Thoracic aorta (tissue), 2 donors: ENCODE measurements around the gene PDGFRB. TPM values are rescaled to one million over a fixed set of nuclear protein-coding genes. Genes with fewer than 3 reads are reported as not detected.
A peak's percentile ranks its signal among the peaks of the same experiment; 100 is the strongest.

Source experiments
- ATAC-seq: fragments of 150-250 bp; one replicate; pipeline ENCODE4 v1.8.0; 2017; ENCODE audit warnings: low read depth; ENCODE audit not compliant: insufficient number of reproducible peaks, low FRiP score
- DNase-seq: peaks from one replicate; pipeline ENCODE4 v3.0.0-alpha.2; 2020; ENCODE audit warnings: low spot score
- H3K27ac ChIP-seq, 2 donors: fragments of 200-600 bp; sonication (generic); 1 replicate in 1 of 2; 2 replicates in 1 of 2; pipeline ENCODE4 v1.5.1; 2016; ENCODE audit warnings: mild to moderate bottlenecking in 2 of 2, moderate library complexity in 2 of 2
- H3K27me3 ChIP-seq: fragments of 200-600 bp; sonication (generic); replicated peaks from 2 replicates; pipeline ENCODE4 v1.6.0; 2016; ENCODE audit warnings: mild to moderate bottlenecking; ENCODE audit not compliant: insufficient read depth
- H3K36me3 ChIP-seq: fragments of 200-600 bp; sonication (generic); one replicate; pipeline ENCODE4 v1.5.1; 2016
- H3K4me1 ChIP-seq, 2 donors: fragments of 200-600 bp; sonication (generic); 1 replicate in 1 of 2; 2 replicates in 1 of 2; pipeline versions ENCODE4 v1.5.1 to v1.6.0; 2016; ENCODE audit warnings: low read depth in 2 of 2, mild to moderate bottlenecking in 1 of 2; ENCODE audit not compliant: control insufficient read depth in 1 of 2
- H3K4me3 ChIP-seq: fragments of 200-600 bp; sonication (generic); 2 replicates; pipeline ENCODE4 v1.5.1; 2016; ENCODE audit warnings: mild to moderate bottlenecking
- H3K9me3 ChIP-seq: fragments of 200-600 bp; sonication (generic); 2 replicates; pipeline ENCODE4 v1.5.1; 2016
- CTCF ChIP-seq: fragments of 200-600 bp; sonication (generic); IDR thresholded peaks from one replicate; pipeline ENCODE4 v1.5.1; 2019; ENCODE audit warnings: antibody characterized with exemption
- total RNA-seq, 2 donors: library from RNA; depleted of rRNA; stranded (reverse); fragments of >200 nt; gene quantifications; one replicate each; pipeline versions ENCODE4 v1.1.0 to v1.2.3, GENCODE V29; 2016

PDGFRB gene
- total RNA-seq, 2 donors from 2014 or later, result 362 to 421 TPM

DNA sequence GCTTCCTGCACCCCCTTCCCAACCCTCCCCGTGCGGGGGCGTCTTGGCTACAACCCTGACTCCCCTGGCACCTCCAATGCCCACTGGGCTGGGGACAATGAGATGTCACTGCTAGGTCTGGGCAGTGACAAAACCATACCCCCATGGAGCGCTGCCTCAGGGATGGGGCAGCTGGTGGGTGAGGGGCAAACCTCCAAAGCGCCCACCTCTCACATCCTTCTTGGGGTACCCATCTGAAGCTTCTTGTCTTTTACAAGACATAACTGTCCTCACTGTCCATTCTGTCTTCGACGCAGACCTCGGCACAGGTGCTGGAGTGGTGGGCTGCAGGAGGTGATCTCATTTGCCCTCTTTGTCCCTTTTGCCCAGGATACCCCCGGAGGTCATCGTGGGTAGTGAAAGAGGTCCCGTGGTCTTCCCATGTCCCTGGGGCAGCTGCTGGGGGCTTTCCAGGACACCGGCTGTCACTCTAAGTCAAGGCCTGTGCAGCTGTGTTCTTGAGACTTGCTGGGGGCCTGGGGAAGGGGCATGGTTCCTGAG lies 41.5 kb downstream of the PDGFRB start:
- ATAC-seq (no peak), DNase-seq (no peak)
- Histone ChIP-seq H3K36me3 (peaks cover 47% of the 10 kb centered on the region), H3K4me3 (no peak overlapping the region), H3K27me3 (no peaks in the 10 kb centered on the region), H3K9me3 (no peaks in the 10 kb centered on the region), H3K27ac (peak overlapping the region in 1 of 2 donors; percentile 58), H3K4me1 (peaks cover 11 to 24% of the 10 kb centered on the region in 2 donors)
- TF ChIP-seq CTCF, result no peak

DNA sequence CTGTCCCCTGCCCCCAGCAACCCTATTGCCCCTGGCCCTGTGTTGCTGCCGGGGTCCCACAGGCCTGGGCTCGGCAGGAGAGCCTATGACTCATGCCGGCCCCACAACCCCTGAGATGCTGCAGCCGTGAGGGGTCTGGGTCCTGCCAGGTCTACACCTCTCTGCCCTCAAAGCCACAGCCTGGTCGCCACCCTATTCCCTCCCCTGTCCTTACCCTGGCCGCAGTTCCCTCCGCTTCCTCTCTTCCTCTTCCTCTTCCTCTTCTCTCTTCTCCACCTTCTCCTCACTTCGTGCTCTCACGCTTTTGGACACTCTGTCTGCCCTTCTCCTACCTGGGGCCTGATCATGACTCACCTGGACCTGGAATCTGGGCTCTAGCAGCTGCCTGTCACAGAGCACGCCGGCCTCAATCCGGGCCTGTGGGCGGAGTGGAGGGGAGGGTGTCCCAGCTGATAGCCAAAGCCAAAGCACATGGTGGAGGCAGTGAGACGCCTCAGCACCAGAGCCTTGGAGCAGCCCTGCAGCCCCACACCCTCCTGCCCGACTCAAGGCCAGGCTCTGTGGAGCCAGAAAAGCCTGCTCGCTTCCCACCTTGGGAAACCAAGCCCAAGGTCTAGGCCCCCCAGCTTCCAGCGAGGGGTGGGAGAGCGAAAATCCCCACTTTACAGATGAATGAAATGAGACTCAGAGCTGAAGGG lies 42.4 kb downstream of the PDGFRB start:
- peaks cover 37% of the 10 kb centered on the region for H3K36me3 ChIP-seq
- H3K4me3 ChIP-seq, result no peak overlapping the region
- no peaks in the 10 kb centered on the region for H3K9me3 ChIP-seq
- peak overlapping the region; percentile 58 to 65 for H3K27ac ChIP-seq
- DNase-seq (no peak), ATAC-seq (no peak)
- peaks cover 11 to 24% of the 10 kb centered on the region in 2 donors for H3K4me1 ChIP-seq
- TF ChIP-seq CTCF, result no peak
- H3K27me3 ChIP-seq, result no peaks in the 10 kb centered on the region

DNA sequence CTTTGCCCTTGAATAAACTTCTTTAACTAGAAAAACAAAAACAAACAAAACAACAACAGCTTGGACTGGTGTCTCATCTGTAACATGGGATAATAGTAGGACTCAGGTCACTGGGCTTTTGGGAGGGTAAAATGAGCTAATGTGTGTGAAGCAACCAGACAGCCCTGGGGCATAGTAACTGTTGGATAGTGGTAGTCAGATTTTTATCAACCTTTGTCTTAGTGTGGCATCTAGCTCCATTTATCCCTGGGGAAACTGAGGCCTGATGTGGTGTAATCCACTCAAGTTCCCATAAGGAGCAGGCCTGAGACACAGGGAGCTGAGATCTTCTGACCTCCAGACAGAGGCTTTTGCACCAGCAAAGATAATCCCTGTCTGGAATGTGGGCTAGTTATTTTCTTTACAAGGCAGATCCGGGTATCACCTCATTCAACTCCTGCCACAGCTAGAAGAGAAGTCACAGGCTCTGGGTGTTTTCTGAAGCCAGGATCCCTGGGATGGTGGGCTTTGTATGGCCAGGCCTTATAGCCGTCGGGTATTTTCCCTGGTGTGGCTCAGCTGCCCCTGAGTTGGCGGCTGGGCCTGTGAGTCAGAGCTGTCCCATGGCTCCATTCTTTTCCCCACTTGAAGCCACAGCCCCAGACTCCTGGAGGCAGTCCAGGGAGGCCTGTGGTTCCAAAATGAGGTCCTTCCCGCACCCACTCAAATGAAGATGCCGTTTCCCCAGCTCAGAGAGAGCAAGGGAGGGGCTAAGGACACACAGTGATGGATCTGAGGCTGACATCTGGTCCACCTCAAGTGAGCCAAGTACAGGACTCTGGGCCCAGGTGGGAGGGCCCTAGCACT lies 43.2 kb downstream of the PDGFRB start:
- peak; percentile 33 for ATAC-seq
- DNase-seq, result peak; percentile 53
- Histone ChIP-seq H3K9me3 (no peaks in the 10 kb centered on the region), H3K4me3 (no peak overlapping the region), H3K27me3 (no peaks in the 10 kb centered on the region), H3K4me1 (peaks cover 11 to 24% of the 10 kb centered on the region in 2 donors), H3K36me3 (peaks cover 30% of the 10 kb centered on the region), H3K27ac (peak overlapping the region; percentile 58 to 65)
- TF ChIP-seq CTCF, result no peak

GRCh38 chr5:150111122-150111521 lies 44.5 kb downstream of the PDGFRB start:
- DNase-seq (no peak), ATAC-seq (no peak)
- Histone ChIP-seq H3K4me1 (peaks cover 11 to 24% of the 10 kb centered on the region in 2 donors), H3K27ac (peak overlapping the region in 1 of 2 donors; percentile 65), H3K4me3 (no peak overlapping the region), H3K27me3 (no peaks in the 10 kb centered on the region), H3K36me3 (peaks cover 21% of the 10 kb centered on the region), H3K9me3 (no peaks in the 10 kb centered on the region)
- no peak for TF ChIP-seq CTCF

GRCh38 chr5:150109921-150110320 lies 45.7 kb downstream of the PDGFRB start:
- Histone ChIP-seq H3K4me3 (no peak overlapping the region), H3K36me3 (peaks cover 11% of the 10 kb centered on the region), H3K27ac (no peak overlapping the region), H3K4me1 (peaks cover 11 to 24% of the 10 kb centered on the region in 2 donors), H3K9me3 (no peaks in the 10 kb centered on the region), H3K27me3 (no peaks in the 10 kb centered on the region)
- DNase-seq (no peak), ATAC-seq (no peak)
- TF ChIP-seq CTCF, result no peak
